ENCODE results near the gene PDSS2.
A peak's percentile ranks its signal among the peaks of the same experiment; 100 is the strongest.

PDSS2 gene

GRCh38 chr6:107357842-107358241 is 101.5 kb downstream of the PDSS2 start:
- DNase-seq, result no peak

- DNase-seq, result no peak
These were observed 102.3 kb downstream of the PDSS2 start for GRCh38 chr6:107357031-107357430.

- no peak for DNase-seq
These were observed 103.7 kb downstream of the PDSS2 start for GRCh38 chr6:107355659-107356058.

- DNase-seq, result no peak
These were observed 104.9 kb downstream of the PDSS2 start for GRCh38 chr6:107354451-107354850.

GRCh38 chr6:107353773-107354382 is 105.5 kb downstream of the PDSS2 start:
- no peak for DNase-seq

- DNase-seq, result no peak
These were observed 111.1 kb downstream of the PDSS2 start for GRCh38 chr6:107348224-107348623.

GRCh38 chr6:107345393-107345792 is 114.0 kb downstream of the PDSS2 start:
- DNase-seq, result peak; percentile 84

- DNase-seq, result no peak
These were observed 114.4 kb downstream of the PDSS2 start for GRCh38 chr6:107344981-107345380.

- no peak for DNase-seq
These were observed 115.0 kb downstream of the PDSS2 start for GRCh38 chr6:107344383-107344782.

GRCh38 chr6:107342144-107342543 is 117.2 kb downstream of the PDSS2 start:
- peak; percentile 68 for DNase-seq

GRCh38 chr6:107340881-107341280 is 118.5 kb downstream of the PDSS2 start:
- DNase-seq, result no peak

- no peak for DNase-seq
These were observed 122.1 kb downstream of the PDSS2 start for GRCh38 chr6:107337191-107337741.

GRCh38 chr6:107334026-107334425 is 125.3 kb downstream of the PDSS2 start:
- DNase-seq, result no peak

- no peak for DNase-seq
These were observed 125.9 kb downstream of the PDSS2 start for GRCh38 chr6:107333491-107333890.

- no peak for DNase-seq
These were observed 127.7 kb downstream of the PDSS2 start for GRCh38 chr6:107331409-107332386.

GRCh38 chr6:107330168-107330567 is 129.2 kb downstream of the PDSS2 start:
- DNase-seq, result no peak

GRCh38 chr6:107329063-107329860 is 130.1 kb downstream of the PDSS2 start:
- no peak for DNase-seq

GRCh38 chr6:107328081-107328480 is 131.3 kb downstream of the PDSS2 start:
- DNase-seq, result no peak

- DNase-seq, result no peak
These were observed 136.1 kb downstream of the PDSS2 start for GRCh38 chr6:107323133-107323785.

GRCh38 chr6:107321793-107322192 is 137.6 kb downstream of the PDSS2 start:
- DNase-seq, result no peak

GRCh38 chr6:107319906-107320530 is 139.3 kb downstream of the PDSS2 start:
- no peak for DNase-seq
